GM19025 (cell line): Measurements from ENCODE around the gene AHR.
"Not testable (repeated sequence)": the region's sequence is repeated elsewhere in the genome, so short reads cannot be mapped to it uniquely, and the experiment has no call there.

ENCODE experiments used
- ATAC-seq: cut with Tn5 transposase; IDR thresholded peaks from one replicate; pipeline ENCODE4 v1.9.1; 2021; ENCODE audit warnings: mild to moderate bottlenecking, low read depth, moderate library complexity; ENCODE audit not compliant: unreplicated experiment

The AHR gene

GRCh38 chr7:17370901-17371585, 72.6 kb downstream of the AHR start:
- ATAC-seq = no peak

DNA sequence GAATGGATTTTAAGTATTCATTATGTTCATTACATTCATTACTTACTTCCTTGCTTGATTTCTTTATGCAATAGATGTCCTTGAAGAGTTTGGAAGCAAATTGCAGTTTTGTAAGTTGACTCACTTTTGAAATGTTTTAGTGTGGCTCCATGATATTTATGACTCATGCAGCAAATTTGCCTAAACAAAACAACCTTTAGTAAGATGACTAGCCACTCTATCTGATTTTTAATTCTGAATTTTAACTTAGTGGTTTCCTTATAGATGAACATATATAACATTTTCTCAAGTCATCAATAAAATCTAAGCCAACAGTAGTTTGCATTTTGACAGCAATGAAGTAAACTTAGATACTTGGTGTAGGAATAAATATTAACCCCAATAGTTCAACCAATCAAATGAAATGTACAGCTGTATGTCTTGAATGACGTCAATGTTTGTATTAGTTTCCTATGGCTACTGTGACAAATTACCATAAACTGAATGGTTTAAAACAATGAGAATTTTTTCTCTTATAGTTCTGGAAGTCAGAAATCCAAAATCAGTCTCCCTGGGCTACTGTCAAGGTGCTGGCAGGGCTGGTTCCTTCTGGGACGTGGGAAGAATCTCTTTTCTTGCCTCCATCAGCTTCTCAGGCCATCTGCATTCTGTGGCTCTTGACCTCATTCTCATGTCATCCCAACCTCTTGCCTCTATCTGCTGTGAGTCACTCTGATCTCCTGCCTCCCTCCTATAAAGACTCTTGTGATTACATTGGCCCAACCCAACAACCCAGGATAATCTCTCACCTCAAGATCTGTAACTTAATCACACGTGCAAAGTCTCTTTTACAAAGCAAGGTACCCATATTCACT, 73.4 kb downstream of the AHR start:
- ATAC-seq = no peak

DNA sequence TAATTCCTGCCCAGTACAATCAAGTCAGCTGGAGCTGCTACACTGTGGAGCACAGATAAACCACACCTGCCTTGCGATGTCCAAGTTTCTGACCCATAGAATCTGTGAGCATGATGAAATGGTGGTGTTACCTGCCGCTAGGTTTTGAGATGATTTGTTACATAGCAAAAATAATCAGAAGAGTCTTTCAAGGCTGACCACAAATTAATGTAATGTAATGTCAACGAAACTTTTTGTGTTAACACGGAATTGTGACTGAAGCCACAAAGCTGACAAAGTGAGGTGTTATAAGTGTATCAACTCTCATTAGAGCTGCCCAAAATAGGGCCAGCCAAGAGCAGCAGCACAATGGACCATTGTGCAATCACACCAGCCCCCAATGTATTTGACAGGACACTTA, 75.7 kb downstream of the AHR start:
- ATAC-seq = no peak

GRCh38 chr7:17374654-17375053, 76.2 kb downstream of the AHR start:
- no peak for ATAC-seq

DNA sequence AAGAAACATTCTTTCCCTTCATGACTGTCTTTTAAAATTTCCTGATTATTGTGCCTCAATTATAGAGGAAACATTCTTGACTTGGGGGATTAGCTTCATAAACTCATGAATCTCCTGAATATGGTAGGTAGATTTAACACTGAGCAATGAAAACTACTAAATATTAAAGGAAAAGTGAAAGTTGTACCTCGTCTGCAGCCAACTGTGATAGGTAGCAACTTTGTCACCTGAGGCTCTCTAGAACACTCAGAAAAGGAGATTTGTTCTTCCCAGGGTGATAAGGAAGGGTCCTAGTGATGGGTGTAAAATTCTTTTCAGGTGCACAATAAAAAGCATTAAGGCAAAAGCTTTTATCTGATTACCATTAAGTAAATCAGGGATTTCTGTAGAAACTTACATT, 78.1 kb downstream of the AHR start:
- no peak for ATAC-seq

DNA sequence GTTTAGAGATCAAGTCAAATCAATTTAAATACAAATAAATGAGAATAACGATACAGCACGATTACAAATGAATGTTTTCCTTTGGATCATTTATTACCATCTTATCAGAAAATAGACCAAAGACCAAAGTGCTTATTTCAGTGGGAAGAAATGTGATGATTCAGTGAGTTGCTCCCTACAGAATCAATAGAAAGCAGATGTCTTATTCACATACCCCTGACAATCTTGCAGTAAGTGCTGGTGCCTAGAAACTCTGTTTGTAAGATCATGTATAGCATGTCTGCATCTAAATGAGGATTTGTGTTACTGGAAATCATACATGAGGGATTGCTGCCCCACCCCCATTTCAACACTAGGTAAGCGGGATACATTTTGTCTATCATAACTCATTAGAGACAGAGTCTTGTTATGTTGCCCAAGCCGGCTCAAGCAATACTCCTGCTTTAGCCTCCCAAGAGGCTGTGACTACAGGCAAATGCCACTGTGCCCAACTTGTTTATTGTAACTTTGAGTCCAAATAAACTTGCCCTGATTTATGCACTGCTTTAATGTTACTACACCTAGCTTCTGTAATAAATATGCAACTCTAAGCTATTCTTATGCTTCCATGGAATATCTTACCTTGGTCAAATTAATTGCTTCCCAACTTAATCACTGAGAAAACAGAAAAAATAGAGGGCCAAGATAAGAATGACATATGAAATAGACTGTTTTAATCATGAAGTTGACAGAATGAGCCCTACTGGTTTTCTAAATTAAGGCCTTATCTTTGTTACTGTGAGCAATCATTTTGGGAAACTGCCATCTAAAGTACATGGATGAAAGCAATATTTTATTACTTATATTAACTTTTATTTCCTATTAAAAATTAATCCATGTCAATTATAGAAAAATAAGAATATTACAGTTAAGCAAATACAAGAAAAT, 82.5 kb downstream of the AHR start:
- ATAC-seq = no peak

GRCh38 chr7:17382408-17383354, 84.2 kb downstream of the AHR start:
- ATAC-seq = not testable (repeated sequence)

DNA sequence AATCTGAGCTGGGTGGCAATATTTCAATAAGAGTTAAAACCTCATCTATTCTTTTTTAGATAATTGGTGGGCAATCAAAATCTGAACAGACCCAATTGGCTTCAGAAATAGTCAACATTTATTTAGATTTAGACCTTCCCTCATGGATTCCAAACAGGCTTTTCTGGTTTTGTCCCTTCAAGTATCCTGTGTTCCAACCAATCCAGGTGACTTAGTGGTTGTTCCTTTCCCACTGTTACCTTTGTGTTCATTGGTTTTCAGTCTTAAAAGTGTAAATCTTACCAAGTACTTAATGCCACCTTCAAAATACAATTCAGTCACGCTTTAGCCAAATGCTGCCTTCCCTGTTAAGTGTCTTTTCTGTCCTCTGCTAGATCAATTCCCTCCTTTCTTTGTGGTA, 85.9 kb downstream of the AHR start:
- ATAC-seq = no peak

GRCh38 chr7:17385612-17386011, 87.2 kb downstream of the AHR start:
- ATAC-seq = no peak

DNA sequence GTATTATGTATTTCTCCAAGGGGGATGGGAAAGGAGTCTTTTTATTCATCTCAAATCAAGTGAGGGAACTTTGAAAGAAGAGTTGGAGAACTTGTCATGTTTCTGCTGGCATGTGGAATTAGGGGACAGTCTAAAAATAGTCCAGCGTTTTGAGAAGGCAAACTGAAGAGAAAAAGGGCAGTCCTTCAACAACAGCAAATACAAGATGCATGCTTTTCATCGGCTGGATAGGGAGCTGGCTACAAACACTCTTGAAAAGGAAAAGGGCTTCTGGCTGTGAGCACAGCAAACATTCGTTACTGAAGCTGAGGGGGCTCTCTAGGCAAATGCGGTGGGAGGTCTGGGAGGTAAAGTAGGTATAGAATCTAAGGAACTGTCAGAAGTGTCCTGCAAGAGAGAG, 91.9 kb downstream of the AHR start:
- no peak for ATAC-seq

DNA sequence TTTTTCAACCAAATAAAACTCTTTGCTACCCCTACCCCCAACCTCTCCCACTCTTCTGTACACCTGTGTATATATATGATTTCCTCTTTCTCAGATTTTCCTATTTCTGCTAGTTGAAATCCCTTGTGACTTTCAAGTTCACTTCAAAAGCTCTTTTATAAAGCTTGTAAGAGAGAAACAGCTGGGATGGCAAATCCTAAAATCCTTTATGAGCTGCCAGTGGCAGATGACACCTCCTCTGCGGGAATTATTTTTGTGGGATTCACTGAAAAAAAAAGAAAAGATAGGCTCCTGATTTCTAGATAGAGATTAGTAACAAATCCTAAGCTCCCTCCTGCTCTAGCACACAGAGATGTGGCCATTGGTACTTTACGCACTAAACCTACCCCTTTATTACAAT, 92.9 kb downstream of the AHR start:
- no peak for ATAC-seq

- no peak for ATAC-seq
Measured at GRCh38 chr7:17392846-17393245, 94.4 kb downstream of the AHR start.

GRCh38 chr7:17394563-17394962, 96.1 kb downstream of the AHR start:
- ATAC-seq = not testable (repeated sequence)
